ENCODE results near the gene HINT2. TPM values are rescaled to one million over a fixed set of nuclear protein-coding genes. Genes with fewer than 3 reads are reported as not detected.

Gene HINT2
- total RNA-seq, 2 donors from 2014 or later, result 38.6 to 39.7 TPM

- no peak for DNase-seq (ENCODE audit: low spot score)
Observed at GRCh38 chr9:35795695-35796094, 19.1 kb downstream of the HINT2 start.

GRCh38 chr9:35793461-35793860 lies 21.4 kb downstream of the HINT2 start:
- H3K27me3 ChIP-seq (replicated peaks; ENCODE audit: insufficient read depth), result no peaks in the 10 kb centered on the region
- intact Hi-C loops (cut with DNase I), result no loop called here
- WGBS, result 61% methylated on average over 2 of the region's 2 CpGs
- DNase-seq (ENCODE audit: low spot score), result no peak
- no peaks in the 10 kb centered on the region for H3K9me3 ChIP-seq
- no peaks in the 10 kb centered on the region for H3K36me3 ChIP-seq
- no peaks in the 10 kb centered on the region for H3K4me1 ChIP-seq (replicated peaks)
- peak overlapping the region in 1 of 2 donors; percentile 67 for H3K27ac ChIP-seq
- H3K4me3 ChIP-seq, result no peak overlapping the region
- no peak for TF ChIP-seq CTCF (IDR thresholded peaks at IDR 0.05)

More at GRCh38 chr9:35795695-35796094, 19.1 kb downstream of the HINT2 start:
- Histone ChIP-seq H3K4me1 (replicated peaks) (no peaks in the 10 kb centered on the region), H3K27ac (peak overlapping the region in 1 of 2 donors; percentile 67), H3K36me3 (no peaks in the 10 kb centered on the region), H3K9me3 (no peaks in the 10 kb centered on the region), H3K27me3 (replicated peaks; ENCODE audit: insufficient read depth) (no peaks in the 10 kb centered on the region), H3K4me3 (no peak overlapping the region)
- TF ChIP-seq POLR2AphosphoS5 (IDR thresholded peaks at IDR 0.05) (peak; percentile 72), CTCF (IDR thresholded peaks at IDR 0.05) (no peak), POLR2A (IDR thresholded peaks at IDR 0.05) (no peak)
- intact Hi-C loops (cut with DNase I), result no loop called here

GRCh38 chr9:35792826-35793225 lies 22.0 kb downstream of the HINT2 start:
- intact Hi-C loops (cut with DNase I), result no loop called here
- WGBS, result 88% methylated on average over 14 of the region's 14 CpGs
- no peak overlapping the region for H3K27ac ChIP-seq

GRCh38 chr9:35792024-35792813 lies 22.6 kb downstream of the HINT2 start:
- H3K4me1 ChIP-seq (replicated peaks), result no peaks in the 10 kb centered on the region
- no peaks in the 10 kb centered on the region for H3K27me3 ChIP-seq (replicated peaks; ENCODE audit: insufficient read depth)
- peak overlapping the region; percentile 70 to 76 for H3K27ac ChIP-seq
- H3K9me3 ChIP-seq, result no peaks in the 10 kb centered on the region
- intact Hi-C loops (cut with DNase I), result no loop called here
- 76% methylated on average over 32 of the region's 34 CpGs for WGBS
- H3K36me3 ChIP-seq, result no peaks in the 10 kb centered on the region
- TF ChIP-seq POLR2A (IDR thresholded peaks at IDR 0.05) (no peak), CTCF (IDR thresholded peaks at IDR 0.05) (no peak), POLR2AphosphoS5 (IDR thresholded peaks at IDR 0.05) (no peak)
- no peak for DNase-seq (ENCODE audit: low spot score)
- peak overlapping the region; percentile 41 to 50 for H3K4me3 ChIP-seq

More at GRCh38 chr9:35792826-35793225, 22.0 kb downstream of the HINT2 start:
- Histone ChIP-seq H3K27me3 (replicated peaks; ENCODE audit: insufficient read depth) (no peaks in the 10 kb centered on the region), H3K4me1 (replicated peaks) (no peaks in the 10 kb centered on the region), H3K36me3 (no peaks in the 10 kb centered on the region), H3K9me3 (no peaks in the 10 kb centered on the region), H3K4me3 (no peak overlapping the region)
- no peak for DNase-seq (ENCODE audit: low spot score)
- TF ChIP-seq POLR2AphosphoS5 (IDR thresholded peaks at IDR 0.05) (no peak), POLR2A (IDR thresholded peaks at IDR 0.05) (no peak), CTCF (IDR thresholded peaks at IDR 0.05) (no peak)

Data from prostate gland (tissue), 2 donors.